CD4-positive, alpha-beta T cell (primary cell): Measurements from ENCODE around the gene CLDN2. TPM values are rescaled to one million over a fixed set of nuclear protein-coding genes. Genes with fewer than 3 reads are reported as not detected.

Experiments used
- ATAC-seq: fragments of 200-7000 bp; cut with Tn5 transposase; one replicate; pipeline ENCODE4 v1.10.0; 2022; ENCODE audit warnings: mild to moderate bottlenecking; ENCODE audit not compliant: poor library complexity
- CTCF ChIA-PET: fragments of 350-600 bp; sonication (Branson Sonifier 250); formaldehyde crosslinking; loops from one replicate; lab custom pipeline; 2021; ENCODE audit warnings: antibody characterized with exemption, inconsistent platforms; lab: Charles Lee
- POLR2A ChIA-PET: fragments of 350-600 bp; sonication (Branson Sonifier 250); formaldehyde crosslinking; loops from one replicate; lab custom pipeline; 2021; ENCODE audit warnings: antibody characterized with exemption, inconsistent platforms; lab: Charles Lee
- DNase-seq, 14 experiments: peaks; one replicate each; pipeline ENCODE4 v3.0.0-alpha.2; 2013 to 2020; ENCODE audit warnings: mixed read lengths in 2 of 14
- H3K27ac ChIP-seq, 2 donors: one replicate each; pipeline versions ENCODE4 v1.5.1 to v1.7.0; 2013; ENCODE audit warnings: low read length in 2 of 2, low read depth in 1 of 2, mild to moderate bottlenecking in 1 of 2
- H3K27me3 ChIP-seq, 2 experiments: 1 replicate in 1 of 2; 2 replicates in 1 of 2; pipeline versions ENCODE4 v1.6.1 to v1.7.0; 2013; ENCODE audit warnings: low read length in 2 of 2, control low read depth in 1 of 2, mild to moderate bottlenecking in 1 of 2, moderate library complexity in 1 of 2; ENCODE audit not compliant: insufficient read depth in 2 of 2, control insufficient read depth in 1 of 2
- H3K36me3 ChIP-seq: one replicate; pipeline ENCODE4 v1.6.1; 2013; ENCODE audit warnings: low read length, control low read depth; ENCODE audit not compliant: insufficient read depth
- H3K4me1 ChIP-seq: one replicate; pipeline ENCODE4 v1.6.1; 2013; ENCODE audit warnings: low read length, control low read depth; ENCODE audit not compliant: insufficient read depth
- H3K4me3 ChIP-seq: one replicate; pipeline ENCODE4 v1.5.1; 2013; ENCODE audit warnings: mild to moderate bottlenecking, low read length, moderate library complexity
- H3K9me3 ChIP-seq, 2 experiments: 1 replicate in 1 of 2; 2 replicates in 1 of 2; pipeline versions ENCODE4 v1.6.1 to v1.7.0; 2013; ENCODE audit warnings: low read length in 2 of 2, mild to moderate bottlenecking in 2 of 2, control low read depth in 1 of 2, moderate library complexity in 1 of 2; ENCODE audit not compliant: control insufficient read depth in 1 of 2, insufficient read depth in 1 of 2
- H3K27ac Mint-ChIP-seq: one replicate; pipeline ENCODE4 v1.8.0; 2020; ENCODE audit warnings: mixed read lengths
- H3K27me3 Mint-ChIP-seq: one replicate; pipeline ENCODE4 v1.8.0; 2021; ENCODE audit warnings: mixed read lengths
- H3K36me3 Mint-ChIP-seq: one replicate; pipeline ENCODE4 v1.8.0; 2021; ENCODE audit warnings: low read depth, mixed read lengths
- H3K4me1 Mint-ChIP-seq: one replicate; pipeline ENCODE4 v1.8.0; 2021; ENCODE audit warnings: low read depth, mixed read lengths
- H3K4me3 Mint-ChIP-seq: one replicate; pipeline ENCODE4 v1.8.0; 2020; ENCODE audit warnings: mild to moderate bottlenecking, mixed read lengths
- H3K9me3 Mint-ChIP-seq: one replicate; pipeline ENCODE4 v1.8.0; 2020; ENCODE audit warnings: mixed read lengths
- intact Hi-C, 2 experiments: fragments of 100-400 bp; cut with DNase I in 1 of 2; cut with micrococcal nuclease in 1 of 2; formaldehyde crosslinking; loops; one replicate each; pipeline versions ENCODE4 v1.15.1 to v1.9.0; 2023 to 2025; cut with DNase I, micrococcal nuclease
- total RNA-seq, 174 experiments: library from RNA in 2 of 174; stranded (reverse) in 2 of 174; gene quantifications; one replicate each; pipeline ENCODE4 v1.2.3 and lab custom pipeline; 2021 to 2026
- TF ChIP-seq, protein P1 (sequence below): fragments of 200-600 bp; IDR thresholded peaks from one replicate; pipeline ENCODE4 v1.8.0; 2022; ENCODE audit warnings: antibody characterized with exemption, mild to moderate bottlenecking

CLDN2 gene
- total RNA-seq, 2 experiments from 2014 or later, result not detected

GRCh38 chrX:106928227-106928626 lies 8.0 kb downstream of the CLDN2 start:
- Mint-ChIP-seq H3K9me3 (no peaks in the 10 kb centered on the region), H3K4me3 (no peak overlapping the region), H3K36me3 (no peaks in the 10 kb centered on the region), H3K27me3 (no peaks in the 10 kb centered on the region), H3K27ac (no peak overlapping the region), H3K4me1 (peaks cover 8% of the 10 kb centered on the region)
- DNase-seq (no peak), ATAC-seq (no peak)
- Histone ChIP-seq H3K9me3 (no peaks in the 10 kb centered on the region), H3K4me1 (peaks cover 4% of the 10 kb centered on the region), H3K27ac (no peak overlapping the region), H3K36me3 (no peaks in the 10 kb centered on the region), H3K27me3 (no peaks in the 10 kb centered on the region), H3K4me3 (no peak overlapping the region)
- intact Hi-C loops, result no loop called here
- CTCF ChIA-PET, result no interaction called here
- TF ChIP-seq, protein P1, sequence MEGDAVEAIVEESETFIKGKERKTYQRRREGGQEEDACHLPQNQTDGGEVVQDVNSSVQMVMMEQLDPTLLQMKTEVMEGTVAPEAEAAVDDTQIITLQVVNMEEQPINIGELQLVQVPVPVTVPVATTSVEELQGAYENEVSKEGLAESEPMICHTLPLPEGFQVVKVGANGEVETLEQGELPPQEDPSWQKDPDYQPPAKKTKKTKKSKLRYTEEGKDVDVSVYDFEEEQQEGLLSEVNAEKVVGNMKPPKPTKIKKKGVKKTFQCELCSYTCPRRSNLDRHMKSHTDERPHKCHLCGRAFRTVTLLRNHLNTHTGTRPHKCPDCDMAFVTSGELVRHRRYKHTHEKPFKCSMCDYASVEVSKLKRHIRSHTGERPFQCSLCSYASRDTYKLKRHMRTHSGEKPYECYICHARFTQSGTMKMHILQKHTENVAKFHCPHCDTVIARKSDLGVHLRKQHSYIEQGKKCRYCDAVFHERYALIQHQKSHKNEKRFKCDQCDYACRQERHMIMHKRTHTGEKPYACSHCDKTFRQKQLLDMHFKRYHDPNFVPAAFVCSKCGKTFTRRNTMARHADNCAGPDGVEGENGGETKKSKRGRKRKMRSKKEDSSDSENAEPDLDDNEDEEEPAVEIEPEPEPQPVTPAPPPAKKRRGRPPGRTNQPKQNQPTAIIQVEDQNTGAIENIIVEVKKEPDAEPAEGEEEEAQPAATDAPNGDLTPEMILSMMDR, result no peak
- POLR2A ChIA-PET, result no interaction called here

GRCh38 chrX:106931831-106932491 lies 11.8 kb downstream of the CLDN2 start:
- TF ChIP-seq, protein P1, result no peak
- no peak overlapping the region for H3K27ac ChIP-seq
- ChIA-PET POLR2A (no interaction called here), CTCF (no interaction called here)
- DNase-seq, result no peak
- intact Hi-C loops, result no loop called here
- H3K4me3 Mint-ChIP-seq, result no peak overlapping the region
- H3K4me1 Mint-ChIP-seq, result peaks cover 15% of the 10 kb centered on the region
- no peak overlapping the region for H3K4me3 ChIP-seq
- H3K9me3 Mint-ChIP-seq, result no peaks in the 10 kb centered on the region
- no peaks in the 10 kb centered on the region for H3K36me3 ChIP-seq
- no peak for ATAC-seq
- H3K27ac Mint-ChIP-seq, result no peak overlapping the region
- no peaks in the 10 kb centered on the region for H3K9me3 ChIP-seq
- H3K4me1 ChIP-seq, result peaks cover 10% of the 10 kb centered on the region
- H3K27me3 Mint-ChIP-seq, result no peaks in the 10 kb centered on the region
- no peaks in the 10 kb centered on the region for H3K36me3 Mint-ChIP-seq
- no peaks in the 10 kb centered on the region for H3K27me3 ChIP-seq

GRCh38 chrX:106932492-106932923 lies 12.3 kb downstream of the CLDN2 start:
- Mint-ChIP-seq H3K36me3 (no peaks in the 10 kb centered on the region), H3K27me3 (no peaks in the 10 kb centered on the region), H3K27ac (peak overlapping the region; percentile 21), H3K9me3 (no peaks in the 10 kb centered on the region), H3K4me3 (no peak overlapping the region), H3K4me1 (peaks cover 15% of the 10 kb centered on the region)
- H3K4me3 ChIP-seq, result no peak overlapping the region
- no peak overlapping the region for H3K27ac ChIP-seq
- H3K9me3 ChIP-seq, result no peaks in the 10 kb centered on the region
- peaks cover 10% of the 10 kb centered on the region for H3K4me1 ChIP-seq
- DNase-seq (no peak), ATAC-seq (no peak)
- POLR2A ChIA-PET, result interaction anchor here (0.7 kb wide), 1 partner anchor 10 kb away, joined by 4 read pairs; no protein-coding TSS in a partner anchor
- intact Hi-C loops, result no loop called here
- no peaks in the 10 kb centered on the region for H3K36me3 ChIP-seq
- TF ChIP-seq, protein P1, result no peak
- CTCF ChIA-PET, result no interaction called here
- H3K27me3 ChIP-seq, result no peaks in the 10 kb centered on the region
